Kidney tubule cell (primary cell): Measurements from ENCODE around the gene IL36B.
"Not testable (repeated sequence)": the region's sequence is repeated elsewhere in the genome, so short reads cannot be mapped to it uniquely, and the experiment has no call there.

Experiments used
- DNase-seq: peaks from one replicate; pipeline ENCODE4 v3.0.0-alpha.2; 2018; ENCODE audit warnings: low spot score

Gene IL36B

DNA sequence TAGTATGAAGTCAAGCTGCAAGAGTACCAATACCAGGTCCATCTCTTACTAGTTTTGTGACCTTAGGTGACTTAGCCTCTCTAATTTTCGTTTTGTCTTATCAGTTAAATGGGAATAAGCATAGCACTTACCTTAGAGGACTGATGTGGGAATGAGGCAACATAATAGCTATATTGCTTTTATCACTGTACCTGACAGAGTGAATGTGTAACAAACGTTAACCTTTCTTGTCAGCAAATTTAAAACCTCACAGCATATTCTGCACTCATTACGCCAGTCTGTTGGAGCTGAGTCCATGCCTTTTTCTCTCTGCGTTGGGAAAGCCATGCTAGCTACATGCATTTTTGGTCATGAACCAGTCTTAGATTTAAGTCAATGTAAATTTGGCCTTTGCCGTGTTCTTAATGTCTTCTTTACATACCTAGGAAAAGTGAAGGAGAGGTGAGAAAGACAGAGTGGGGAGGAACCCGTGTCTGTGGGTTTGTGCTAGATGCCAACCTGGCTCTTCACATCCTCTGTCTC lies at the start of gene IL36B:
Gene IL36B, minus strand, starts transcription at position 472 of the 522 bp plus-strand sequence.
- no peak for DNase-seq

DNA sequence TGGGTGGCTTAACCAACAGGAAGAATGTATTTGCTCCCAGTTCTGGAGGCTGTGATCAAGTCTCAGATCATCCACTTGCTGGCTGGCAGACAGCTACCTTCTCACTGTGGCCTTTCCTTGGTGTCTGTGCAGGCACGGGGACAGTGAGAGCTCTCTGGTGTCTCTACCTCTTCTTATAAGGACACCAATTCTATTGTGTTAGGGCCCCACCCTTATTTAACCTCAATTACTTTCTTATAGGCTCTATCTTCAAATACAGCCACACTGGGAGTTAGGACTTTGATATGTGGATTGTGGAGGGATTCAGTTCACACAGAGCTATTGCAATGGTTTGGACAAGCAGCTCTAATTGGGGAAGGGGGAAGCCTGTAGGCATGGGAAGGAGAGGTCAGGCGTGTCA lies 49.5 kb upstream of the IL36B start:
- DNase-seq: no peak

DNA sequence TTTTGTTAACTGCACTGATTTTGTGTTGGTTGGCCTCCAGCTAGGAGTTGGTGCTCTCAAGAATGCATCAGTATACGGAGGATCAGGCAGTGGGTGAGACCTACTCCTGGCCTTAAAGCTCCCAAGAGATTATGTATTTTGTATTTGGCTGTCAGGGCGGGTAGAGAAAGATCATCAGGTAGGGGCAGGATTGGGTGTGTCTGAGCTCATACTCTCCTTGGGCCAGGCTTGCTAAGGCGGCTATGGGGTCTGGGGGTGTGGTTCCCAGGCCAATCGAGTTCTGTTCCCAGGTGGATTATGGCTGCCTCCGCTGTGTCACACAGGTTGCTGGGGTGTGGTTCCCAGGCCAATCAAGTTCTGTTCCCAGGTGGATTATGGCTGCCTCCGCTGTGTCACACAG lies 45.9 kb upstream of the IL36B start:
- DNase-seq: no peak

DNA sequence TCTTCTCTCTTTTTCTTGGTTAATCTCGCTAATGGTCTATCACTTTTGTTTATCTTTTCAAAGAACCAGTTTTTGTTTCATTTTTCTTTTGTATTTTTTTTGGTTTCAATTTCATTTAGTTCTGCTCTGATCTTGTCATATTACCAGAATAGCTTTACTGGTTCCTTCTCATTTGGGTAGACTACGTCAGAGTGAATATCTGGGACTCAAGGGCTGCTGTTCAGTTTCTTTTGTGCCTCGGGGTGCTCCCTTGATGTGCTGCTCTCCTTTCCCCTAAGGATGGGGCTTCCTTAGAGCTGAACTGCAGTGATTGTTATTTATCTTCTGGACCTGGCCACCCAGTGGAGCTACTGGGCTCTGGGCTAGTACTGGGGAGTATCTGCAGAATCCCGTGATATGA lies 45.4 kb upstream of the IL36B start:
- no peak for DNase-seq

DNA sequence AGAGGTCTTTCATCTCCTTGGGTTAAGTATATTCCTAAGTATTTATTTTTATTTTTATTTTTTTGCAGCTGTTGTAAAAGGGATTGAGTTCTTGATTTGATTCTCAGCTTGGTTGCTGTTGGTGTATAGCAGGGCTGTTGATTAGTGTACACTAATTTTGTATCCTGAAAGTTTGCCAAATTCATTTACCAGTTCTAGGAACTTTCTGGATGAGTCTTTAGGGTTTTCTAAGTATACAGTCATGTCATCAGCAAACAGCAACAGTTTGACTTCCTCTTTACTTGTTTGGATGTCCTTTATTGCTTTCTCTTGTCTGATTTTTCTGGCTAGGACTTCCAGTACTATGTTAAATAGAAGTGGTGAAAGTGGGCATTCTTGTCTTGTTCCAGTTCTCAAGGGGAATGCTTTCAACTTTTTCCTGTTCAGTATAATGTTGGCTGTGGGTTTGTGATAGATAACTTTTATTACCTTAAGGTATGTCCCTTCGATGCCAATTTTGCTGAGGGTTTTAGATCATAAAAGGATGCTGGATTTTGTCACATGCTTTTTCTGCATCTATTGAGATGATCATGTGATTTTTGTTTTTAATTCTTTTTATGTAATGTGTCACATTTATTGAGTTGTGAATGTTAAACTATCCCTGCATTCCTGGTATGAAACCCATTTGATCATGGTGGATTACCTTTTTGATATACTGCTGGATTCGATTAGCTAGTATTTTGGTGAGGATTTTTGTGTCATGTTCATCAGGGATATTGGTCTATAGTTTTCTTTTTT lies 44.4 kb upstream of the IL36B start:
- not testable (repeated sequence) for DNase-seq

DNA sequence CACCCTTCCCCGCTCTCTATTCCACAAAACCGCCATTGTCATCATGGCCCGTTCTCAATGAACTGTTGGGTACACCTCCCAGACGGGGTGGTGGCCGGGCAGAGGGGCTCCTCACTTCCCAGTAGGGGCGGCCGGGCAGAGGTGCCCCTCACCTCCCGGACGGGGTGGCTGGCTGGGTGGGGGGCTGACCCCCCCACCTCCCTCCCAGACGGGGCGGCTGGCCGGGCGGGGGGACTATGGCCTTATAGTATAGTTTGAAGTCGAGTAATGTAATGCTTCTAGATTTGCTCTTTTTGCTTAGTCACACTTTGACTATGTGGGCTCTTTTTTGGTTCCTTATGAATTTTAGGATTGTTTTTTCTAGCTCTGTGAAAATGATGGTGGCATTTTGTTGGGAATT lies 43.6 kb upstream of the IL36B start:
- not testable (repeated sequence) for DNase-seq

DNA sequence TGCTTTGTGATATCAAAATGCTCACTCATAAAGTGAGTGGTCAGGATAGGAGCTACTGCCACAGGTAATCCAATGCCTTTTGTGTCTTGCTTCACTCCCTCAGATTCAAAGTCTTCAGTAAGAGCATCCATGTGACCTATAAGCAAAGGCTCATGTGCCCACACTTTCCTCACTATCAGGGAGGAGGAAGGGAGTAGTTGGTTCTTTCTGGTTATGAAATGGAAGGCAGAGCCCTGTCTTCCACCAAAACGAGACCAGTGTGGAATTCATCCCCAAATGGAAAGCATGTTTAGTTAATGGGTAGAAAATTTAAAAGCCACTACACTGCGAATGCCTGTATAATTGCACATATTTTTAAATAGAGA lies 40.9 kb upstream of the IL36B start:
- DNase-seq: no peak

DNA sequence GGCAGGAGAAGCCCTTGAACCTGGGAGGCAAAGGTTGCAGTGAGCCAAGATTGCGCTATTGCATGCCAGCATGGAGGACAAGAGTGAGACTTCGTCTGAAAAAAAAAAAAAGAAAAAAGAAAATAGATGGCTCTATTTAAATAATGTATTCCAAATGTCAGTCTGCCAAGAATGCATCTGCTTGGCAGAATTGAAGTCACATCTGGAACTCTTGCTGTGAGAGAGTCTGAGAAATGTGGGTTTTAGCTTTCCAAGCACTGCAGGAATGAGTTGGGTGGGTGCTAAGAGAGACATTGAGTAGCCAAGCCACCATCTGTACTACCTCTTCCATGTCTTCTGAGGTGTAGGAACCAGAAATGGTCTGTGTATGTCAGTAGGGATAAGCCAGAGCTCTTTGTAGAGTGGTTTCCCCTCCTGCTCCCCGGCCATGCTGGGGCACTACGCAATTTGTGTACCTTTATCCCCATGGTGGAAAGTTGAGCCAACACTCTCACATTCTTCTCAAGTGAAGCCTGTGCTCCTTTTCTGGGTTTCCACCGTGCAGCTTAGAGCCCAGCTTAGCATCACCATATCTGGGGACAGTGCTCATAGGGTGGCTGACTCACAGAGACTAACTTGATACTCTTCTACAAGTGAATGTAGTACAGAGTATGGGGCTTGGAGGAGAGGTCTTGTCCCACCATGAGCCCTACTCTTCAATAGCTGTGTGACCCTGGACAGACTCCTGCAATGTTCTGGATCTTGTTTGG lies 40.4 kb upstream of the IL36B start:
- no peak for DNase-seq

DNA sequence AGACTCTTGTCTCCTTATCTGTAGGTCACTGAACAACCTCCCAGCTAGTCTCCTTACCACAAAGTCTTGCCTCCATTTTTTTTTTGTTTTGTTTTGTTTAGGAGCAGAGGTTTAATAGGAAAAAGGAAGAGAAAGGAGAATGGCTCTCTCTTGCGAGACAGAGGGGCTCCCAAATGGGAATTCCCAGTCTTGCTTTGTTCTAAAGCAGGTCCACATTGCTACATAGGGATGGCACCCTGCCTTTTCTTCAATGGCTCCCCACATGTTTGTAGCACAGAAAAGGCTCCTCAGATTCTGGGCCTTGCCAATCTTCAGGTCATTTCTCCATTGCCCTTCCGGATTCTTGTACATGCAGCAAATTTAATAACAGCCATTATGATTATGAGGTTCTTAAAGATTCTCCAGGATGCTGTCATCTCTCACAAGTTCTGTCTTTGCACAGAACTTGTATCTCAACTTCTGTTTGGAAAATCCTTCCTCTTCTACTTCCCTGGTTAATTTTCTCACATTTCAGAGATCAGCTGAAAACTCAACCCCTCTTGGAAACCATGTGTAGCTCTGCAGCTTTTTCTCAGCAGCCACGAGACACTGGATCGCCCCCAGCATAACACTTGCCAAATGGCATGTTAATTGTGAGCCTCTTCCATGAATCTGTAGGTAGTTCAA lies 38.7 kb upstream of the IL36B start:
- DNase-seq: no peak

DNA sequence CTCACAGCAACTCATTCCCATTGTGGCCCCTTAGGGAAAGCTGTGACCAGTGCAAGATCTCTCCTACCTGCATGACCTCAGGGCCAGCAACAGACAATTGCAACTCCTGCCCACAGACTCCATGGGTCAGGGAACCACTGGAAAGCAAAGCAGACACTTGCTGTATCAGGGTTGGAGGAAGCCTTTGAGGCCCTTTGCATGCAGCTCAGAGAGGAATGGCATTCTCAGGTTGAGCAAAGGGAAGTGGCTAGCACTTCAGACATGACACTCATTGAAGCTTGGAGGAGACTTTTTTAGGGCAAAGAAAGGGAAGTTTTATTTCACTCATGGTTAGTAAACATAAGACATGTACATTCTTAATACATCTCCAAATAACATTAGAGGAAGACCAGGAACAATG lies 37.2 kb upstream of the IL36B start:
- no peak for DNase-seq

DNA sequence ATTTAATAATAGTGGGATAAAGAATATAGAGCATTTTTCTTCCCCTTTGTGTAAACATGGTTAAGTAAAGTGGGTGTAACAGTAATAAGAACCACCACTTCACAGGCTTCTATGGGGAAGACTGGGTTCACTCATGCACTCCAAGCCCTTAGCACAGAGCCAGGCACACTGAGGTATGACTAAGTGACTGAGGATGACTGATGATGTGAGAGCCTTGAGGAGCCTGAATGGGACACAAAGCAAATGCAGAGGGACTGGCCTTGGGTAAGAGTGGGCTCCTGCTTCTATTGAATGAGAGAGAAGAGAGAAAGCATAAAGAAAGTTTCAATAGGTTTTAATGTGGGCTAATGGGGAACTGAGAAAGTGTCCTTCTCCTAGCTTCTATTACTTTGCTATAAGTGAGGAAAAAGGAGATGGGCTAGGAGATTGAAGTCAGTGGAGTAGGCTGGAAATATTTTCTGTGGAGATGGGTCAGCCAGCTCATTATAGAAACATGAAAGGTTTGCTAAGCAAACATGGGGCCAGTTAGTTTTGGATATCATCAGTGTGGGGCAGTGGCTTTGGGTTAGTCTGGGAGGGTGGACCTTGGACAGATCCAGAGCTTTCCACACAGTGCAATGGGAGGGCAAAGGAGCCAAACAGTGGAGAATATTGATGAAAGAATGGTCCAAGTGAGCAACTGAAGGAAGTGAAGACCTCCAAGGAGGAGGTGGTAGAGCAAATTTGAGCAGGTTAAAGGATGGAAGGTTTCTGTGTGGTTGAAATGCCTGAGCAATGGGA lies 35.7 kb upstream of the IL36B start:
- DNase-seq: no peak

DNA sequence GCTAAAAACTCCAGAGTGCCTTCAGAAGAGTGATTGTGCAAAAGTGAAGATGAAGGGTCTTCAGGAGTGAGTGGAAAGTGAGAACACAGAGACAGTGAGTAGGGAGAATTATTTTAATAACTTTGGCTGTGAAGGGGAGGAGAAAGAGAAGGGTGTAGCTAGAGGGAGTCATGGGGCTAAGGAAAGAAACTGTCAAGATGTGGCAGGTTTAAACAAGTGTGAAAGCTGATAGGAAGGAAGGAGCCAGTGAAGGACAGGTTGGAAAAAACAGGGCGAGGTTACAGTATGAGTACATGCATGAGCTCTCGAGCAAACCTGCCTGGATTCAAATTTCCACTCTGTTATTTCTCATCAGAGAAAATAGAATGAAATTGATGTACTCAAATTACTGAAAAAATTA lies 32.9 kb upstream of the IL36B start:
- no peak for DNase-seq

DNA sequence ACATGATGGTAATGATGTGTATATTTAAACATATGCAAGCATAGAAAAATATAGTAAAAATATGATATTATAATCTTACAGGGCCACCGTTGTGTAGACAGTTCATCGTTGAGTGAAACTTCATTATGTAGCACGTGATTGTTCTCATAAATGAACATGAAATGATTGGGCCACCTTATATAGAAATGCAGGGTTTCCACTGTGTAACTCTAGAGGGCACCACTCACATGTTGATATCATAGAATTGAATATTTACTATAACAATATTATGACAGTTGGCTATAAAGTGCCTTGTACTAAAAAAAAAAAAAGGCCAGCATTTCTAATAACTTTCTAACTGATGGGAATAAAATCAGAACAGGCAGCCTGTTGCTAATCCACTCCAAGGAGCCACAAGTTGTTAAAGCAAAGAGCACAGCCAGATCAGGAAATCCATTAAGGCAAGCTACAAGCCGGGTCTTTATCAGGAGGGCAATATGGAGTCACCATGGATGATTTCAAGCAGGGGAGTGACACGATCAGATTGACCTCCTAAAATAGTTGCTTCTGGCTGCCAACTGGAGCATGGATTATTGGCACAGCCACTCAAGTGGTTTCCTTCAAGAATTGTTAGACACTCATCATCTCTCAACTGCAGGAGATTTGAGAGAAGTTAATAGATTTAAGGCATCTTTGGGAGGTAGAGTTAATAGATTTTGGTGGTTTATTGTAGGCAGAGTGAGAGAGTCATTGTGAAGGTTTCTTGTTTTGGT lies 31.8 kb upstream of the IL36B start:
- no peak for DNase-seq

DNA sequence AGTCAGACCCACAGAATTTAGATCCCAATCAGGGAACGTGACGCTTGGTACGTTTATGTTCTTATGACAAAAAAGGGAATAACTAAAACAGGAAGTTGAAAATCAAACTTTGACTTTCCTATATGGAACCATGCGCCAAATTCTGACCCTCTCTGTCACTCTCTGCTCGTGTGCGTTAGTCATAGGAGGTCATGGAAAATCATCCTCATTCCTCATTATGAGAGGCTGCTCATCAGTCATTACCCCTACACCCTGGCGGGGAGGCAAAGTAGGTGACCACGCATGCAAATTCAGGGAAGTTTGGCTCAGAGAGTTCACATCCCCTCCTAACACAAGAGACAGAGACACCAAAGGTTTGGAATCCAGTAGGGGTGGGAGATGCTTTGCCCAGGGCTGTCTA lies 30.6 kb upstream of the IL36B start:
- DNase-seq: no peak

DNA sequence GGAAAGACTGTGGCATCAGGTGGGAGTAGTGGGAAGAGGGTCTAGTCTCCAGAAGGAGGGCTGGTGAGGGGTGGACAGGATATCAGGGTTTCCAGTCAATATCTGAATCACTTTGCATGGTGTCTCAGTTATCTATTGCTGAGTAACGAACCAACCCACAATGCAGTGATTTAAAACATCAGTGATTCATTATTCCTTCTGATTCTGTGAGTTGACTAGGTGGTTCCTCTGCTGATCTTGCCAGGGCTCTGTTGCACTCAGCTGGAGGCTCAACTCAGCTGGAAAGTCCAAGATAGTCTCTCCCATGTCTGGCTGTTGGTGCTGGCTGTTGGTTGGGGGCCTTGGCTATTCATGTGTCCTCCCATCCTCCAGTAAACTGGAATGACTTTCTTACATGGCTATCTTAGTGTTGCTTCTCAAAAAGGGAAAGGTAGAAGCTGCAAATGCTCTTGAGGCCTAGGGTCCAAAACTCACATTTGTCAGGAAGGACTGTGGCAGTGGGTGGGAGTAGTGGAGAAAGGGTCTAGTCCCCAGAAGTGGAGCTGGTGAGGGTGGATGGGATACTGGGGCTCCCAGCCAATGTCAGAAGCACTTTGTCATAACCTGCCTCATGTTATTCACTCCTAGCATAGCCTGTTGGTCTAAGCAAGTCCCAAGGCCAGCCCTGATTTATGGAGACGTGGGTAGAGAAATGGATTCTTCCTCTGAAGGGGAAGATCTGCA lies 29.0 kb upstream of the IL36B start:
- no peak for DNase-seq

DNA sequence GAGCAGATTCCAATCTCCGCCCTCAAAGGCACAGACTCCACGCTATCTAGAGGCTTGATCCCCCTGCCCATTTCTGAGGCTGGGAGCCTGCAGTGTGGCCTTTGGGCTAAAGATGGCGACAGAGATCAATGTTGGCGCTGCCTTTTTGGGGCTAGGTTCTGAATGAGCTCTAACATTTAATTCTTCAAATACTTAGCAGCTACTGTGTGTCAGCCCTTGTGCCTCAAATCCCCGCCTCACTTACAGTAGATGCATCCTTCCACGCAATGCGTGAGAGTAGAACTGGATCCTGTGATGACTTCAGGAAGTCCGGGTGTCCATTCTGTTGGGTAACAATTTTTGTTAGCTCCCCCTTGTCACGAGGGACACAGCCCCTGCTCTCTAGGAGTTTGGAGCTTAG lies 27.5 kb upstream of the IL36B start:
- peak; percentile 47 for DNase-seq

DNA sequence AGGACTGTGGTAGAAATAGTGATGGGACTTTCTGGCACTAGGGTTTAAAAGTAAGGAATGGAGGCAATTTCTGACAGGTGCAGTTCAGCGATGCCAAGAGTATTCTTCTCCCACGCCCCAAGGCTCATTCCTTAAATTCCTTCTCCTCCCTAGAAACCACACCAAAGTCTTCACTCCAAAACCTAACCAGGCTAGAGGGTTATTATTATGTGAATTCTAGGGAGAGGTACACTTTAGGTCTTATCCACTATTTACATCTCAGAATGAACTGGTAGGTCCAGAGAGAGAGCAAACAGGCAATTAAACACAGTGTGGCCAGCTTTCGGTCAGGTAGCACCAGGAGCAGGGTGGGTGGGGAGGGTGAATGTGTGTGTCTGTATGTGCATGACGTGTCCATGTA lies 26.5 kb upstream of the IL36B start:
- peak; percentile 49 for DNase-seq

DNA sequence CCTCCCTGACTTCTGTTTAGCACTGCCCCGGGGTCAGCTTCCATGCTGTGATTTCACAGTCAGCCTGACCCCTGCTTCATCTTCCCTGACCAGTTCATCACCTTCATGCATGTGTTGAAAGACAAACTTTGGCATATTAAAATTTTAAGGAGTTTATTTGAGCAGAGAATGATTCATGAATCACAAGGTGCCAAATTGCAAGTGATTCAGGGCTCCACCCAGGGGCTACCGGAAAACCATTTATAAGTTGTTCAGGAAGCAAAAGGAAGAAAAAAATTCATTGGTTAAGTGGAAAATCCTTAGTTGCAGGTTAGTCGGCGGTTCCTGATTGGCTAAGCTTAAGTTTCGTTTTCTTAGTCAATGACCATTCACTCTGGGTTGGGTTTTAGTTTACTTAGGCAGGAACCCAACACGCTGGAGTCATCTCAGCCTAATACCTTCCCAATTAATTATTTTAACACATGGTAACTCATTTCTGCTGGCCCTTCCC lies 25.7 kb upstream of the IL36B start:
- peak; percentile 92 for DNase-seq

DNA sequence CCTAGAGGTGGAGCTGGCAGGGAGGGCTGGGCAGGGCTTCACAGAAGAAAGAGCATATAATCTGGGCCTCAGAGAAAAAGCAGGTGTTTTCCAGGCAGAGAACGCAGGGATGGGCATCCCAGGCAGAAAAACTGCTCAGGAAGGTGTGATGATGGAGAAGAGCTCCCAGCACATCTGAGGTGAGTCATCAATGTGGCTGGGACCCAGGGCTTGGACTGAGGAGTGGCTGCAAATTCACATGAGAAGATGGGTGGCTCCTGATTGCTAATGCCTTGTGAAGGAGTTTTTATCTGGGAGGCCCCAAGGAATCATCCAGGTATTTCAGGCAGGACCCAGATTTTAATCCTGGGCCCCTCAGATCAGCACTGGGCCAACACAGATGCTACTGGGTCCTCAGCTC lies 25.3 kb upstream of the IL36B start:
- peak; percentile 83 for DNase-seq

DNA sequence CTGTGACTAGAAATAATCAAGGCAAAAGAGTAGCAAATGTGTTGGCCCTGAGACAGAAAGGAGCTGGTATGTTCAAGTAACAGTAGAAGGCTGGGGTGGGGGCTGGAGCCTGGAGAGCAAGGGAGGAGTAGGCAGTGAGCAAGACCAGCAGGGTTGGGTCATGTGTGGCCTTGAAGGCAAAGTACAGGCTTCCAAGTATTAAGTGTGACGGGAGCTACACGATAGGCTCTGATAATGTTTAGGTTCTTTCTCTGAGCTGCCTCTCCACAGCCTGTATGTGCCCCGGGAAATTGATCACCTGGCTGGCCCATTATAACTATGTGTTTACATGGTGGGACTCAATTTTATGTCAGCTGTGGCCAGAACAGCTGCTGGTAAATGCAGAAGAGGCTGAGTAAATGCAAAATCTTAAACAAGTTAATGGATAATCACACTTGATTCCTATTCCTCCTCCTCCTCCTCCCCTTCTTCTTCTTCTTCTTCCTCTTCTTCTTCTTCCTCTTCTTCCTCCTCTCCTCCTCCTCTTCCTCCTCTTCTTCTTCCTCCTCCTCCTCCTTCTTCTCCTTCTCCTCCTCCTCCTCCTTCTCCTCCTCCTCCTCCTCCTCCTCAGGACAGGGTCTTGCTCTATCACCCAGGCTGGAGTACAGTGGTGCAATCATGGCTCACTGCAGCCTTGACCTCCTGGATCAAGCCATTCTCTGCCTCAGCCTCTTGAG lies 24.4 kb upstream of the IL36B start:
- no peak for DNase-seq
